SK-N-SH treated with all-trans-retinoic acid at 6 μM for 48 hours (cell line): Measurements from ENCODE around the gene PPFIA1.
"Not testable (repeated sequence)": the region's sequence is repeated elsewhere in the genome, so short reads cannot be mapped to it uniquely, and the experiment has no call there.

Experiments used
- ATAC-seq: fragments of 200-7000 bp; cut with Tn5 transposase; 3 replicates; pipeline ENCODE4 v1.9.1; 2020; ENCODE audit warnings: mild to moderate bottlenecking, moderate library complexity
- ARNTL ChIP-seq: fragments of 450-650 bp; formaldehyde crosslinking; IDR thresholded peaks from 2 replicates; pipeline ENCODE4 v1.5.0; 2020; ENCODE audit warnings: low read depth, mild to moderate bottlenecking, moderate library complexity, borderline replicate concordance
- BACH2 ChIP-seq: fragments of 250-450 bp; sonication (Bioruptor Pico); IDR thresholded peaks from 2 replicates; pipeline ENCODE4 v1.9.0; 2021; ENCODE audit warnings: mild to moderate bottlenecking, borderline replicate concordance
- CSDC2 ChIP-seq: fragments of 250-450 bp; sonication (Bioruptor Pico); IDR thresholded peaks from 2 replicates; pipeline ENCODE4 v1.5.0; 2020; ENCODE audit warnings: mild to moderate bottlenecking, moderate library complexity
- ESRRG ChIP-seq: fragments of 250-450 bp; sonication (Bioruptor Pico); IDR thresholded peaks from 2 replicates; pipeline ENCODE4 v1.6.1; 2021; ENCODE audit warnings: mild to moderate bottlenecking
- GLIS3 ChIP-seq: fragments of 250-450 bp; sonication (Bioruptor Pico); IDR thresholded peaks from 2 replicates; pipeline ENCODE4 v1.5.0; 2020; ENCODE audit warnings: mild to moderate bottlenecking, moderate library complexity
- ISL1 ChIP-seq: fragments of 250-450 bp; sonication (Bioruptor Pico); IDR thresholded peaks from 2 replicates; pipeline ENCODE4 v2.1.2; 2022; ENCODE audit warnings: mild to moderate bottlenecking, moderate library complexity
- OSR1 ChIP-seq: fragments of 250-450 bp; sonication (Bioruptor Pico); IDR thresholded peaks from 2 replicates; pipeline ENCODE4 v1.8.0; 2022; ENCODE audit warnings: moderate library complexity, mild to moderate bottlenecking, inconsistent platforms
- SNAI2 ChIP-seq: fragments of 250-450 bp; sonication (Bioruptor Pico); IDR thresholded peaks from 2 replicates; pipeline ENCODE4 v1.5.0; 2020; ENCODE audit warnings: mild to moderate bottlenecking, moderate library complexity
- TCF4 ChIP-seq: fragments of 250-450 bp; sonication (Bioruptor Pico); IDR thresholded peaks from 2 replicates; pipeline ENCODE4 v1.8.0; 2021; ENCODE audit warnings: mild to moderate bottlenecking, moderate library complexity, borderline replicate concordance
- TOX ChIP-seq: fragments of 250-450 bp; sonication (Bioruptor Pico); IDR thresholded peaks from 2 replicates; pipeline ENCODE4 v1.8.0; 2021; ENCODE audit warnings: mild to moderate bottlenecking, moderate library complexity, borderline replicate concordance
- ZC3H10 ChIP-seq: fragments of 250-450 bp; sonication (Bioruptor Pico); IDR thresholded peaks from 2 replicates; pipeline ENCODE4 v1.5.1; 2021; ENCODE audit warnings: mild to moderate bottlenecking, moderate library complexity
- ZFP30 ChIP-seq: fragments of 450-650 bp; formaldehyde crosslinking; IDR thresholded peaks from 2 replicates; pipeline ENCODE4 v1.5.0; 2022; ENCODE audit warnings: mild to moderate bottlenecking, moderate library complexity
- ZNF565 ChIP-seq: fragments of 450-650 bp; formaldehyde crosslinking; conservative IDR thresholded peaks from 2 replicates; pipeline ENCODE4 v1.5.0; 2020; ENCODE audit warnings: low read depth, mild to moderate bottlenecking, moderate library complexity
- ZNF70 ChIP-seq: fragments of 450-650 bp; formaldehyde crosslinking; IDR thresholded peaks from 2 replicates; pipeline ENCODE4 v1.5.0; 2020; ENCODE audit warnings: mild to moderate bottlenecking, moderate library complexity
- ZNF8 ChIP-seq: fragments of 450-650 bp; formaldehyde crosslinking; IDR thresholded peaks from 2 replicates; pipeline ENCODE4 v1.5.0; 2020; ENCODE audit warnings: mild to moderate bottlenecking, moderate library complexity
- TF ChIP-seq, protein P1 (sequence below): fragments of 250-450 bp; sonication (Bioruptor Pico); IDR thresholded peaks from 2 replicates; pipeline ENCODE4 v1.5.1; 2020; ENCODE audit warnings: low read depth, mild to moderate bottlenecking, moderate library complexity
- TF ChIP-seq, protein P2 (sequence below): fragments of 250-450 bp; sonication (Bioruptor Pico); IDR thresholded peaks from 2 replicates; pipeline ENCODE4 v1.8.0; 2021; ENCODE audit warnings: low read depth, mild to moderate bottlenecking, moderate library complexity, borderline replicate concordance
- TF ChIP-seq, protein P3 (sequence below): fragments of 250-450 bp; sonication (Bioruptor Pico); IDR thresholded peaks from 2 replicates; pipeline ENCODE4 v1.8.0; 2020; ENCODE audit warnings: mild to moderate bottlenecking, moderate library complexity, borderline replicate concordance
- TF ChIP-seq, protein P4 (sequence below): fragments of 250-450 bp; sonication (Bioruptor Pico); IDR thresholded peaks from 2 replicates; pipeline ENCODE4 v1.5.1; 2021; ENCODE audit warnings: mild to moderate bottlenecking, moderate library complexity
- TF ChIP-seq, protein P5 (sequence below): fragments of 250-450 bp; sonication (Bioruptor Pico); IDR thresholded peaks from 2 replicates; pipeline ENCODE4 v1.5.0; 2020; ENCODE audit warnings: mild to moderate bottlenecking, moderate library complexity

Gene PPFIA1

DNA sequence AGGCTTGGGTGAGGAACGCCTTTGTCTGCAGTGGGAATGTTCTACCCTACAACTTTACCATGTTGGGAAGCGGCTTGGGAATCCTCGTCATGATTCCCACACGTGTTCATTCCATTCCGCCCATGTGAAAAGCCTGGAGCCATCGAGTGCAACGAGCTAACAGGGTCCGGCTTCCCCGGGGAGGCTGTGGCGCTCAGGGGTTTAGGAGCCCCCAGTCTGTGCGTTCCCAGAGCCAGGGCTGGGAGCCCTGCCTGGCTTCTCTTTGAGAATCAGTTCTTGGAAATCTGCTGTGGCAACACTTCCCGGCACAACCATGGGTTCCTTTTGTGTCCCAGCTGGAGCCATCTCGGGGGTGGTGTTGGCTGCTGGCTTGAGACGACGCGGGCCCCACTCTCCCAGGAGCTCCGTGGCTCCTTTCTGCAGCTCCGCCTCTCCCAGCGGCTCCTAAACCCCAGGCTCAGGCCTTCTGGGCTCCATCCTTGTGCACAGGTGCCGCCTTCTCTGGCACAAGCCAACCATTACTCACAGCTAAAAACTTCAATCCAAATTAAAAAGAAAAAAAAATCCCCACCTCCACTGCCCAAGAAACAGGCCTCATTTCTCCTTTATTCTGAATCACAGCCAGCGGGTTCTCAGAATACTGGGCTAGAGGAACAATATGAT is 18.7 kb upstream of the PPFIA1 start (continued):
- TF ChIP-seq ARNTL (no peak), ZNF8 (CRISPR knock-in tag) (no peak), SNAI2 (no peak), ZNF70 (no peak), ISL1 (CRISPR knock-in tag) (no peak)
- TF ChIP-seq, protein P1, sequence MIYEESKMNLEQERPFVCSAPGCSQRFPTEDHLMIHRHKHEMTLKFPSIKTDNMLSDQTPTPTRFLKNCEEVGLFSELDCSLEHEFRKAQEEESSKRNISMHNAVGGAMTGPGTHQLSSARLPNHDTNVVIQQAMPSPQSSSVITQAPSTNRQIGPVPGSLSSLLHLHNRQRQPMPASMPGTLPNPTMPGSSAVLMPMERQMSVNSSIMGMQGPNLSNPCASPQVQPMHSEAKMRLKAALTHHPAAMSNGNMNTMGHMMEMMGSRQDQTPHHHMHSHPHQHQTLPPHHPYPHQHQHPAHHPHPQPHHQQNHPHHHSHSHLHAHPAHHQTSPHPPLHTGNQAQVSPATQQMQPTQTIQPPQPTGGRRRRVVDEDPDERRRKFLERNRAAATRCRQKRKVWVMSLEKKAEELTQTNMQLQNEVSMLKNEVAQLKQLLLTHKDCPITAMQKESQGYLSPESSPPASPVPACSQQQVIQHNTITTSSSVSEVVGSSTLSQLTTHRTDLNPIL (CRISPR knock-in tag) = no peak

DNA sequence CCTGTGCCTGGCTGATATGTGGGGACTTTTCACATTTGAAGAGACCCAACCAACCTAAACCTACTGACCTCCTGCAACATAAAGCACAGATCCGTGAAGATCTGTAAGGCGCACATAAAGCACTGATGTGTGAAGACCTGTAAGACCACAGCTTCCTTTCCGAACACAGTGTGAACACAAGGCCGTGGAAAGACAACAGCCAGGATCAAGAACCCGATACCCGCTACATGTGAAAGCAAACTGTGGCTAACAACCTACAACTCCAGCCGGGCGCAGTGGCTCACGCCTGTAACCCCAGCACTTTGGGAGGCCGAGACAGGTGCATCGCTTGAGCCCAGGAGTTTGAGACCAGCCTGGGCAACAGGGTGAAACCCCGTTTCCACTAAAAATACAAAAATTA is 17.6 kb upstream of the PPFIA1 start:
- no peak for ATAC-seq
- no peak for TF ChIP-seq GLIS3

DNA sequence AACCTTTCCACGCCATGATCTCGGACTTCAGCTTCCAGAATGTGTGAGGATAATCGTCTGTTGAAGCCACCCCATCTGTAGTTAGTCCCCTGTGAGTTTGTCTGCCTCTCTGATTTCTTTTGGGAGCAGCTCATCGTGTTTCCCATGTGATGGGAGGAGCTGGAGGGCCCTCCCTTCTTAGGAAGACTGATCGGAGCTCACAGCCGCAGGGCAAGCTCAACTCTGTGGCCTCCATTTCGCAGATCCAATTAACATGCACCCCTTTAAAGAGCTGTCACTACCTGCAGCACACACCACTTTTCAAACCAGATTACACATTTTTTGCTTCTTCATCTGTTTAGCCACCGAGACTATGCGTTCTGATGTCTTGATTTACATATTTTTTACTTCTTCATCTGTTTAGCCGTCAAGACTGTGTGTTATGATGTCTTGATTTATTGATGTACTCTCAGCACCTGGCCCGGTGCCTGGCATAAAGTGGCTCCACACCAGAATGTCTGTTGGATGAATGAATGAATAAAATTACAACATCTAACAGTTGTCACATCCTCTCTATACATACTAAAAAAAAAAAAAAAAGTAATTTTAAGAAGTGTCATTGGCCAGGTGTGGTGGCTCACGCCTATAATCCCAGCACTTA is 14.9 kb upstream of the PPFIA1 start:
- no peak for ATAC-seq
- TF ChIP-seq ARNTL = no peak
- no peak for TF ChIP-seq ZNF70
- TF ChIP-seq ZNF8 (CRISPR knock-in tag) = no peak
- TF ChIP-seq, protein P2, sequence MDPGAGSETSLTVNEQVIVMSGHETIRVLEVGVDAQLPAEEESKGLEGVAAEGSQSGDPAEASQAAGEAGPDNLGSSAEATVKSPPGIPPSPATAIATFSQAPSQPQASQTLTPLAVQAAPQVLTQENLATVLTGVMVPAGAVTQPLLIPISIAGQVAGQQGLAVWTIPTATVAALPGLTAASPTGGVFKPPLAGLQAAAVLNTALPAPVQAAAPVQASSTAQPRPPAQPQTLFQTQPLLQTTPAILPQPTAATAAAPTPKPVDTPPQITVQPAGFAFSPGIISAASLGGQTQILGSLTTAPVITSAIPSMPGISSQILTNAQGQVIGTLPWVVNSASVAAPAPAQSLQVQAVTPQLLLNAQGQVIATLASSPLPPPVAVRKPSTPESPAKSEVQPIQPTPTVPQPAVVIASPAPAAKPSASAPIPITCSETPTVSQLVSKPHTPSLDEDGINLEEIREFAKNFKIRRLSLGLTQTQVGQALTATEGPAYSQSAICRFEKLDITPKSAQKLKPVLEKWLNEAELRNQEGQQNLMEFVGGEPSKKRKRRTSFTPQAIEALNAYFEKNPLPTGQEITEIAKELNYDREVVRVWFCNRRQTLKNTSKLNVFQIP (CRISPR knock-in tag) = no peak
- no peak for TF ChIP-seq ZFP30
- no peak for TF ChIP-seq ISL1 (CRISPR knock-in tag)
- no peak for TF ChIP-seq ZNF565 (CRISPR knock-in tag)
- TF ChIP-seq TOX (CRISPR knock-in tag) = no peak
- no peak for TF ChIP-seq ZC3H10 (CRISPR knock-in tag)
- no peak for TF ChIP-seq GLIS3
- TF ChIP-seq, protein P3, sequence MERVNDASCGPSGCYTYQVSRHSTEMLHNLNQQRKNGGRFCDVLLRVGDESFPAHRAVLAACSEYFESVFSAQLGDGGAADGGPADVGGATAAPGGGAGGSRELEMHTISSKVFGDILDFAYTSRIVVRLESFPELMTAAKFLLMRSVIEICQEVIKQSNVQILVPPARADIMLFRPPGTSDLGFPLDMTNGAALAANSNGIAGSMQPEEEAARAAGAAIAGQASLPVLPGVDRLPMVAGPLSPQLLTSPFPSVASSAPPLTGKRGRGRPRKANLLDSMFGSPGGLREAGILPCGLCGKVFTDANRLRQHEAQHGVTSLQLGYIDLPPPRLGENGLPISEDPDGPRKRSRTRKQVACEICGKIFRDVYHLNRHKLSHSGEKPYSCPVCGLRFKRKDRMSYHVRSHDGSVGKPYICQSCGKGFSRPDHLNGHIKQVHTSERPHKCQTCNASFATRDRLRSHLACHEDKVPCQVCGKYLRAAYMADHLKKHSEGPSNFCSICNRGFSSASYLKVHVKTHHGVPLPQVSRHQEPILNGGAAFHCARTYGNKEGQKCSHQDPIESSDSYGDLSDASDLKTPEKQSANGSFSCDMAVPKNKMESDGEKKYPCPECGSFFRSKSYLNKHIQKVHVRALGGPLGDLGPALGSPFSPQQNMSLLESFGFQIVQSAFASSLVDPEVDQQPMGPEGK (CRISPR knock-in tag) = no peak
- TF ChIP-seq, protein P4, sequence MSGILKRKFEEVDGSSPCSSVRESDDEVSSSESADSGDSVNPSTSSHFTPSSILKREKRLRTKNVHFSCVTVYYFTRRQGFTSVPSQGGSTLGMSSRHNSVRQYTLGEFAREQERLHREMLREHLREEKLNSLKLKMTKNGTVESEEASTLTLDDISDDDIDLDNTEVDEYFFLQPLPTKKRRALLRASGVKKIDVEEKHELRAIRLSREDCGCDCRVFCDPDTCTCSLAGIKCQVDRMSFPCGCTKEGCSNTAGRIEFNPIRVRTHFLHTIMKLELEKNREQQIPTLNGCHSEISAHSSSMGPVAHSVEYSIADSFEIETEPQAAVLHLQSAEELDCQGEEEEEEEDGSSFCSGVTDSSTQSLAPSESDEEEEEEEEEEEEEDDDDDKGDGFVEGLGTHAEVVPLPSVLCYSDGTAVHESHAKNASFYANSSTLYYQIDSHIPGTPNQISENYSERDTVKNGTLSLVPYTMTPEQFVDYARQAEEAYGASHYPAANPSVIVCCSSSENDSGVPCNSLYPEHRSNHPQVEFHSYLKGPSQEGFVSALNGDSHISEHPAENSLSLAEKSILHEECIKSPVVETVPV (CRISPR knock-in tag) = no peak
- no peak for TF ChIP-seq TCF4 (CRISPR knock-in tag)
- no peak for TF ChIP-seq SNAI2
- no peak for TF ChIP-seq CSDC2
- TF ChIP-seq BACH2 (CRISPR knock-in tag) = no peak
- no peak for TF ChIP-seq OSR1
- TF ChIP-seq, protein P5, sequence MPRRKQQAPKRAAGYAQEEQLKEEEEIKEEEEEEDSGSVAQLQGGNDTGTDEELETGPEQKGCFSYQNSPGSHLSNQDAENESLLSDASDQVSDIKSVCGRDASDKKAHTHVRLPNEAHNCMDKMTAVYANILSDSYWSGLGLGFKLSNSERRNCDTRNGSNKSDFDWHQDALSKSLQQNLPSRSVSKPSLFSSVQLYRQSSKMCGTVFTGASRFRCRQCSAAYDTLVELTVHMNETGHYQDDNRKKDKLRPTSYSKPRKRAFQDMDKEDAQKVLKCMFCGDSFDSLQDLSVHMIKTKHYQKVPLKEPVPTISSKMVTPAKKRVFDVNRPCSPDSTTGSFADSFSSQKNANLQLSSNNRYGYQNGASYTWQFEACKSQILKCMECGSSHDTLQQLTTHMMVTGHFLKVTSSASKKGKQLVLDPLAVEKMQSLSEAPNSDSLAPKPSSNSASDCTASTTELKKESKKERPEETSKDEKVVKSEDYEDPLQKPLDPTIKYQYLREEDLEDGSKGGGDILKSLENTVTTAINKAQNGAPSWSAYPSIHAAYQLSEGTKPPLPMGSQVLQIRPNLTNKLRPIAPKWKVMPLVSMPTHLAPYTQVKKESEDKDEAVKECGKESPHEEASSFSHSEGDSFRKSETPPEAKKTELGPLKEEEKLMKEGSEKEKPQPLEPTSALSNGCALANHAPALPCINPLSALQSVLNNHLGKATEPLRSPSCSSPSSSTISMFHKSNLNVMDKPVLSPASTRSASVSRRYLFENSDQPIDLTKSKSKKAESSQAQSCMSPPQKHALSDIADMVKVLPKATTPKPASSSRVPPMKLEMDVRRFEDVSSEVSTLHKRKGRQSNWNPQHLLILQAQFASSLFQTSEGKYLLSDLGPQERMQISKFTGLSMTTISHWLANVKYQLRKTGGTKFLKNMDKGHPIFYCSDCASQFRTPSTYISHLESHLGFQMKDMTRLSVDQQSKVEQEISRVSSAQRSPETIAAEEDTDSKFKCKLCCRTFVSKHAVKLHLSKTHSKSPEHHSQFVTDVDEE (CRISPR knock-in tag) = no peak
- no peak for TF ChIP-seq ESRRG (CRISPR knock-in tag)

DNA sequence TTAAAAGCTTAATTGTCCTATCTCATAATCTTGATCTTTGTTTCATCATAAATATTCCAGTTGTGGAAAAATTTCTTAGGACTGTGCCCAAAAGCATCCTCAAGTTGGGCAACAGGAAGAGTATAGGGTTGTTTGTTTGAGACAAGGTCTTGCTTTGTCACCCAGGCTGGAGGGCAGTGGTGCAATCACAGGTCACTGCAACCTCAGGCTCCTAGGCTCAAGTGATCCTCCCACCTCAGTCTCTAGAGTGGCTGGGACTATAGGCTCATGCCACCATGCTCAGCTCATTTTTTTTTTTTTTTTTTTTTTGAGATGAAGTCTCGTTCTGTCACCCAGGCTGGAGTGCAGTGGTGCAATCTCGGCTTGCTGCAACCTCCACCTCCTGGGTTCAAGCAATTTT is 11.4 kb upstream of the PPFIA1 start:
- not testable (repeated sequence) for ATAC-seq
